ENCODE results near the gene CDH13. TPM values are rescaled to one million over a fixed set of nuclear protein-coding genes. Genes with fewer than 3 reads are reported as not detected.

The CDH13 gene
- total and polyA plus RNA-seq, 2 of the 8 experiments (the other 6 are each of a cell fraction or from before 2014, with no cell fraction given) = 2.3 to 2.4 TPM

- Histone ChIP-seq H3K27me3 (replicated peaks in 1 of 4; ENCODE audit: control insufficient read depth in 3 of 4, extremely low read depth in 1 of 4, insufficient read depth in 3 of 4, low read length in 3 of 4) (no peaks in the 10 kb centered on the region), H2BK15ac (ENCODE audit: low read length) (no peak overlapping the region), H3K79me2 (ENCODE audit: control insufficient read depth in 1 of 2, insufficient read depth in 2 of 2, low read length in 2 of 2) (no peaks in the 10 kb centered on the region), H2AK5ac (ENCODE audit: low read depth, low read length) (no peak overlapping the region), H2AFZ (ENCODE audit: low read length) (no peak overlapping the region), H3K27ac (ENCODE audit: low read depth, low read length) (no peak overlapping the region), H4K91ac (replicated peaks; ENCODE audit: insufficient read length, low read length) (no peak overlapping the region), H3K23me2 (ENCODE audit: low read depth, low read length) (peaks cover 2% of the 10 kb centered on the region; the same call in 1 of the 2 replicates), H3K4me3 (ENCODE audit: extremely low read depth in 1 of 4, insufficient read depth in 2 of 4, low read depth in 3 of 4, low read length in 4 of 4) (no peak overlapping the region), H3K9ac (replicated peaks in 1 of 4; ENCODE audit: extremely low read depth in 1 of 4, low read depth in 3 of 4, low read length in 3 of 4) (no peak overlapping the region), H4K20me1 (replicated peaks in 1 of 2; ENCODE audit: control insufficient read depth in 1 of 2, insufficient read depth in 2 of 2, low read length in 2 of 2) (no peaks in the 10 kb centered on the region), H3K79me1 (ENCODE audit: low read depth, low read length) (no peaks in the 10 kb centered on the region), H3K9me3 (ENCODE audit: insufficient read depth in 2 of 2, low read depth in 1 of 2, low read length in 1 of 2) (no peaks in the 10 kb centered on the region), H2BK5ac (ENCODE audit: low read depth, low read length) (no peak overlapping the region), H3K14ac (ENCODE audit: insufficient read length) (no peak overlapping the region), H3K56ac (replicated peaks; ENCODE audit: insufficient read length, low read depth, low read length) (no peak overlapping the region), H4K8ac (ENCODE audit: extremely low read depth, insufficient read depth, low read length) (no peak overlapping the region), H2BK20ac (ENCODE audit: low read length) (no peak overlapping the region), H3K4ac (replicated peaks; ENCODE audit: insufficient read length, low read depth, low read length) (no peak overlapping the region), H3K36me3 (ENCODE audit: control insufficient read depth in 2 of 4, insufficient read depth in 4 of 4, low read length in 3 of 4) (no peaks in the 10 kb centered on the region), H3K18ac (ENCODE audit: extremely low read depth, low read length) (no peak overlapping the region), H3K23ac (ENCODE audit: insufficient read length) (no peak overlapping the region), H2BK12ac (ENCODE audit: low read depth, low read length) (no peak overlapping the region), H2BK120ac (replicated peaks; ENCODE audit: low read depth, low read length) (no peak overlapping the region), H3K4me2 (ENCODE audit: insufficient read depth in 1 of 2, low read depth in 2 of 2, low read length in 2 of 2) (no peak overlapping the region), H4K5ac (ENCODE audit: insufficient read length, low read depth, low read length) (no peak overlapping the region), H3K4me1 (replicated peaks in 1 of 4; ENCODE audit: control insufficient read depth in 3 of 4, insufficient read depth in 4 of 4, low read length in 3 of 4) (peaks cover 0 to 4% (median under 1%) of the 10 kb centered on the region in 4 experiments; a peak in 1 of 7 replicates)
- CTCF ChIA-PET (ENCODE audit: partially characterized antibody) = interaction anchor here (1.1 to 1.9 kb wide), 2 partner anchors 10 to 817 kb away, joined by 3 to 5 read pairs; no protein-coding TSS in a partner anchor
- WGBS, 2 experiments (ENCODE audit: extremely low coverage in 1 of 2, insufficient coverage in 1 of 2, insufficient read length in 1 of 2, insufficient replicate concordance in 2 of 2, low coverage in 1 of 2, low lambda C conversion rate in 2 of 2, missing lambda C conversion rate in 1 of 2) = 96% methylated on average over 9 of the region's 9 CpGs; no CpG with 5 or more reads in 1 of the 2 experiments
- no peak for FAIRE-seq
- POLR2A ChIA-PET (ENCODE audit: partially characterized antibody) = no interaction called here
- DNase-seq (ENCODE audit: low read depth in 1 of 2, low spot score in 2 of 2) = no peak
- TF ChIP-seq POLR2A (IDR thresholded peaks at IDR 0.05; ENCODE audit: control extremely low read depth in 1 of 2, low read depth in 2 of 2, low read length in 2 of 2) (no peak), GABPA (IDR thresholded peaks at IDR 0.05; ENCODE audit: borderline replicate concordance, insufficient read depth, low read length) (no peak), TAF1 (IDR thresholded peaks at IDR 0.05; ENCODE audit: low read depth, low read length) (no peak), CHD1 (IDR thresholded peaks at IDR 0.05; ENCODE audit: low read depth, low read length) (no peak), MAFK (IDR thresholded peaks at IDR 0.05; ENCODE audit: low read depth, low read length) (no peak), TEAD4 (IDR thresholded peaks at IDR 0.05; ENCODE audit: low read depth, low read length) (no peak), CBX8 (IDR thresholded peaks at IDR 0.05; ENCODE audit: borderline replicate concordance, low read depth, low read length) (no peak), SIRT6 (IDR thresholded peaks at IDR 0.05; ENCODE audit: low read length) (no peak), CEBPB (IDR thresholded peaks at IDR 0.05; ENCODE audit: low read depth, low read length) (no peak), FOSL1 (IDR thresholded peaks at IDR 0.05; ENCODE audit: insufficient read depth, low read depth, low read length) (no peak), ATF3 (IDR thresholded peaks at IDR 0.05; ENCODE audit: insufficient read depth, low read depth, low read length) (no peak), RAD21 (IDR thresholded peaks at IDR 0.05 in 1 of 2, conservative IDR thresholded peaks at IDR 0.05 in 1 of 2; ENCODE audit: low read depth in 2 of 2, low read length in 2 of 2) (no peak), NRF1 (IDR thresholded peaks at IDR 0.05; ENCODE audit: low read depth, low read length) (no peak)
Measured at GRCh38 chr16:83273504-83274173, 646.9 kb downstream of the CDH13 start.
